Hepatocyte (in vitro differentiated cells): ENCODE results near the gene HOXA5.

Source experiments
- EZH2 ChIP-seq: fragments of 200-600 bp; sonication (generic); IDR thresholded peaks from 2 replicates; pipeline ENCODE4 v1.6.1; 2016; ENCODE audit warnings: antibody characterized with exemption, mild to moderate bottlenecking, borderline replicate concordance
- TF ChIP-seq, protein P1 (sequence below): fragments of 200-600 bp; sonication (generic); IDR thresholded peaks from 2 replicates; pipeline ENCODE4 v1.5.1; 2016; ENCODE audit warnings: antibody characterized with exemption, mild to moderate bottlenecking; ENCODE audit not compliant: poor library complexity

DNA sequence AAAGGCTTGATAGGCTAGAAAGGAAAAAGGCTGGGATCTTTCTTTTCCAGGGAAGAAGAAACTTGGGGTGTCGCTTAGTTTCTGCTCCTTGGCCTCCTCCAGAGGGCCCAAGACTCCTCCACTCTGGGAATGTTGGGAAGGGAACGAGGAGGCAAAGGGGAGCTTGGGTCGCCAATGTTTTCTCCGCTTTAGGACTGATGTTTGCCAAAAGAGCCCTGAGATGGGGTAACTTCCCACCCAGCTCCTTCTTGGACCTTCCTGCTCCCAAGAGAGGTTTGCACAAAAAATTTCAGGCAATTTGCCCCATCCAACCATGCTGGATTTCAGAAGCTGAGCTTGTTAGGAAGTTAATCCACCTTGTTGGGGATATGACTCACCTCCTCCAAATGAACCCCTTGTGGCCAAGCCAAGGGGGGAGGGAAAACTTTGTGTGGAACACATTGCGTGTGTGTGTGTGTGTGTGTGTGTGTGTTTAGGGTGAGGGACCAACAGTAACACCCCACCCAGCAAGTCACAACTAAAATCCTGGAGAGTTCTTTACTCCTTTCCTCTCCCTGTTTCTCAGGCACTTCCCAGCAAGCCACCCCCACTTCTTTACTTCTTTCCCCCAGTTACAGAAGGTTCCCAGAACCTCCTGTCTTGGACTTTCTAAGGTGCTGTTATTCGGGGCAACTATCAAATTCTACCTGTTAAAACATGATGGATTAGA lies 32.3 kb downstream of the HOXA5 start:
- TF ChIP-seq, protein P1, sequence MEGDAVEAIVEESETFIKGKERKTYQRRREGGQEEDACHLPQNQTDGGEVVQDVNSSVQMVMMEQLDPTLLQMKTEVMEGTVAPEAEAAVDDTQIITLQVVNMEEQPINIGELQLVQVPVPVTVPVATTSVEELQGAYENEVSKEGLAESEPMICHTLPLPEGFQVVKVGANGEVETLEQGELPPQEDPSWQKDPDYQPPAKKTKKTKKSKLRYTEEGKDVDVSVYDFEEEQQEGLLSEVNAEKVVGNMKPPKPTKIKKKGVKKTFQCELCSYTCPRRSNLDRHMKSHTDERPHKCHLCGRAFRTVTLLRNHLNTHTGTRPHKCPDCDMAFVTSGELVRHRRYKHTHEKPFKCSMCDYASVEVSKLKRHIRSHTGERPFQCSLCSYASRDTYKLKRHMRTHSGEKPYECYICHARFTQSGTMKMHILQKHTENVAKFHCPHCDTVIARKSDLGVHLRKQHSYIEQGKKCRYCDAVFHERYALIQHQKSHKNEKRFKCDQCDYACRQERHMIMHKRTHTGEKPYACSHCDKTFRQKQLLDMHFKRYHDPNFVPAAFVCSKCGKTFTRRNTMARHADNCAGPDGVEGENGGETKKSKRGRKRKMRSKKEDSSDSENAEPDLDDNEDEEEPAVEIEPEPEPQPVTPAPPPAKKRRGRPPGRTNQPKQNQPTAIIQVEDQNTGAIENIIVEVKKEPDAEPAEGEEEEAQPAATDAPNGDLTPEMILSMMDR, result no peak
- no peak for TF ChIP-seq EZH2
